Adrenal gland (tissue), 5 donors: ENCODE data around the gene ZBTB12.
"Not testable (repeated sequence)": the region's sequence is repeated elsewhere in the genome, so short reads cannot be mapped to it uniquely, and the experiment has no call there.

Experiments
- CTCF ChIP-seq, 6 experiments: fragments of 450-650 bp in 4 of 6; fragments of 200-600 bp in 2 of 6; sonication (generic) in 1 of 6; IDR thresholded peaks; 1 replicate in 5 of 6; 2 replicates in 1 of 6; pipeline versions ENCODE4 v1.5.1 to v1.8.0; 2016 to 2021; ENCODE audit warnings: antibody characterized with exemption in 6 of 6, mild to moderate bottlenecking in 2 of 6, moderate library complexity in 1 of 6
- POLR2A ChIP-seq, 2 donors: fragments of 450-650 bp; IDR thresholded peaks; one replicate each; pipeline ENCODE4 v1.6.1; 2017; ENCODE audit warnings: antibody characterized with exemption in 2 of 2, mild to moderate bottlenecking in 2 of 2, moderate library complexity in 1 of 2
- donor health status: DM: no; HTN: no; CAD: no.

GRCh38 chr6:31868658-31868971 lies 33.3 kb downstream of the ZBTB12 start:
- not testable (repeated sequence) for TF ChIP-seq CTCF, POLR2A (IDR thresholded peaks at IDR 0.05)
